Testis (tissue), 3 donors: ENCODE data around the gene CDC42SE2. TPM values are rescaled to one million over a fixed set of nuclear protein-coding genes. Genes with fewer than 3 reads are reported as not detected.

Experiments used
- DNase-seq: peaks from one replicate; pipeline ENCODE4 v3.0.0-alpha.2; 2019
- H3K27ac ChIP-seq, 2 donors: fragments of 200-600 bp; sonication (generic); one replicate each; pipeline ENCODE4 v1.5.1; 2019
- H3K27me3 ChIP-seq: fragments of 200-600 bp; sonication (generic); one replicate; pipeline ENCODE4 v1.5.1; 2019
- H3K36me3 ChIP-seq: fragments of 200-600 bp; sonication (generic); one replicate; pipeline ENCODE4 v1.5.1; 2017; ENCODE audit warnings: low read depth; ENCODE audit errors: missing control alignments
- H3K4me1 ChIP-seq: fragments of 200-600 bp; sonication (generic); one replicate; pipeline ENCODE4 v1.5.1; 2019
- H3K4me3 ChIP-seq, 2 donors: fragments of 200-600 bp; sonication (generic); one replicate each; pipeline ENCODE4 v1.5.1; 2017 to 2019
- H3K9me3 ChIP-seq: fragments of 200-600 bp; sonication (generic); one replicate; pipeline ENCODE4 v1.5.1; 2017
- CTCF ChIP-seq, 3 experiments: fragments of 450-650 bp in 2 of 3; fragments of 200-600 bp in 1 of 3; sonication (generic) in 1 of 3; IDR thresholded peaks; one replicate each; pipeline ENCODE4 v1.5.1; 2016 to 2019; ENCODE audit warnings: antibody characterized with exemption in 3 of 3, mild to moderate bottlenecking in 2 of 3, moderate library complexity in 1 of 3
- POLR2A ChIP-seq: fragments of 450-650 bp; IDR thresholded peaks from one replicate; pipeline ENCODE4 v1.6.1; 2017; ENCODE audit warnings: antibody characterized with exemption, mild to moderate bottlenecking, moderate library complexity
- WGBS, 2 donors: methylation state at CpG; one replicate each; pipeline ENCODE4 v1.1.5; 2018; 5-methylcytosine and 5-hydroxymethylcytosine counted together
- intact Hi-C: fragments of 100-400 bp; cut with DNase I; formaldehyde crosslinking; loops from one replicate; pipeline ENCODE4 v1.15.1; 2023; ENCODE audit warnings: low total_unique reads
- polyA plus RNA-seq: library from polyadenylated mRNA; stranded (reverse); fragments of 350-450 nt; fragmentation: Illumina TruSeq; extraction: RNeasy Lipid Tissue Mini Kit (QIAGEN cat#74804); gene quantifications from one replicate; pipeline ENCODE4 v1.2.3, GENCODE V29; 2014; ENCODE audit warnings: low read depth, low replicate concordance; ENCODE audit not compliant: insufficient read depth
- total RNA-seq, 2 donors: library from RNA; depleted of rRNA; stranded (reverse); fragments of >200 nt; gene quantifications; one replicate each; pipeline ENCODE4 v1.2.3, GENCODE V29; 2016

The CDC42SE2 gene
- total and polyA plus RNA-seq, 3 donors from 2014 or later, result 57.6 to 72.8 (median 67.1) TPM

- DNase-seq, result no peak
- 89 to 93% methylated on average over 4 of the region's 4 CpGs for WGBS, 2 donors
- Histone ChIP-seq H3K36me3 (no peaks in the 10 kb centered on the region), H3K9me3 (no peaks in the 10 kb centered on the region), H3K27ac (no peak overlapping the region), H3K4me1 (no peaks in the 10 kb centered on the region), H3K4me3 (no peak overlapping the region), H3K27me3 (no peaks in the 10 kb centered on the region)
- TF ChIP-seq CTCF (IDR thresholded peaks at IDR 0.05) (no peak), POLR2A (no peak)
- intact Hi-C loops, result no loop called here
Measured at GRCh38 chr5:131389096-131389868, 125.4 kb downstream of the CDC42SE2 start.

- no peaks in the 10 kb centered on the region for H3K9me3 ChIP-seq
- intact Hi-C loops, result no loop called here
- no peaks in the 10 kb centered on the region for H3K27me3 ChIP-seq
- WGBS, 2 donors, result 66 to 72% methylated on average over 1 of the region's 1 CpG
- DNase-seq, result no peak
- H3K36me3 ChIP-seq, result no peaks in the 10 kb centered on the region
- no peak for TF ChIP-seq POLR2A
- TF ChIP-seq CTCF (IDR thresholded peaks at IDR 0.05), result no peak
- H3K4me3 ChIP-seq, result no peak overlapping the region
- no peak overlapping the region for H3K27ac ChIP-seq
- H3K4me1 ChIP-seq, result no peaks in the 10 kb centered on the region
Measured at GRCh38 chr5:131389869-131390265, 126.0 kb downstream of the CDC42SE2 start.

GRCh38 chr5:131392466-131393095 is 128.7 kb downstream of the CDC42SE2 start:
- H3K9me3 ChIP-seq, result no peaks in the 10 kb centered on the region
- H3K27ac ChIP-seq, result no peak overlapping the region
- WGBS, 2 donors, result 66 to 75% methylated on average over 5 of the region's 5 CpGs
- no peak for DNase-seq
- no peaks in the 10 kb centered on the region for H3K27me3 ChIP-seq
- no peaks in the 10 kb centered on the region for H3K4me1 ChIP-seq
- no peak overlapping the region for H3K4me3 ChIP-seq
- no peaks in the 10 kb centered on the region for H3K36me3 ChIP-seq
- TF ChIP-seq CTCF (IDR thresholded peaks at IDR 0.05), result no peak
- no peak for TF ChIP-seq POLR2A
- intact Hi-C loops, result no loop called here

- TF ChIP-seq CTCF (IDR thresholded peaks at IDR 0.05) (no peak), POLR2A (no peak)
- Histone ChIP-seq H3K4me1 (no peaks in the 10 kb centered on the region), H3K27me3 (no peaks in the 10 kb centered on the region), H3K4me3 (no peak overlapping the region), H3K36me3 (no peaks in the 10 kb centered on the region), H3K9me3 (no peaks in the 10 kb centered on the region), H3K27ac (no peak overlapping the region)
- intact Hi-C loops, result no loop called here
- DNase-seq, result no peak
- 53 to 58% methylated on average over 5 of the region's 5 CpGs for WGBS, 2 donors
Measured at GRCh38 chr5:131393498-131393968, 129.7 kb downstream of the CDC42SE2 start.
